HepG2 (cell line): ENCODE results near the gene CDH23.

Experiments used
- FOXJ3 ChIP-seq: sonication (generic); formaldehyde crosslinking; IDR thresholded peaks from 2 replicates; pipeline ENCODE4 v1.4.0; 2020; ENCODE audit warnings: missing genetic modification reagents, mild to moderate bottlenecking, borderline replicate concordance
- IKZF1 ChIP-seq: fragments of 450-650 bp; IDR thresholded peaks from 2 replicates; pipeline ENCODE4 v1.7.1; 2016
- JUN ChIP-seq: sonication (generic); formaldehyde crosslinking; IDR thresholded peaks from 2 replicates; pipeline ENCODE4 v1.4.0; 2020; ENCODE audit warnings: mild to moderate bottlenecking, missing genetic modification reagents
- NFYB ChIP-seq: sonication (generic); formaldehyde crosslinking; IDR thresholded peaks from 2 replicates; pipeline ENCODE4 v1.4.0; 2020; ENCODE audit warnings: missing genetic modification reagents
- PTBP1 ChIP-seq: fragments of 200-400 bp; formaldehyde crosslinking; IDR thresholded peaks from 2 replicates; pipeline ENCODE4 v1.6.1; 2018; ENCODE audit warnings: low read length, low read depth; ENCODE audit not compliant: poor library complexity, severe bottlenecking
- SATB2 ChIP-seq: sonication (generic); formaldehyde crosslinking; IDR thresholded peaks from 2 replicates; pipeline ENCODE4 v1.5.0; 2020; ENCODE audit warnings: missing genetic modification reagents
- YY1 ChIP-seq: IDR thresholded peaks from 2 replicates; pipeline ENCODE4 v1.6.1; 2011; ENCODE audit warnings: low read length, low read depth, moderate library complexity, mild to moderate bottlenecking; ENCODE audit not compliant: insufficient read depth, insufficient replicate concordance
- ZFP41 ChIP-seq: sonication (generic); formaldehyde crosslinking; IDR thresholded peaks from 2 replicates; pipeline ENCODE4 v1.4.0; 2020; ENCODE audit warnings: mild to moderate bottlenecking, missing genetic modification reagents, borderline replicate concordance
- TF ChIP-seq, protein P1 (sequence below): sonication (generic); formaldehyde crosslinking; IDR thresholded peaks from 2 replicates; pipeline ENCODE4 v1.8.0; 2022; ENCODE audit warnings: mild to moderate bottlenecking, missing genetic modification reagents, moderate library complexity
- TF ChIP-seq, protein P2 (sequence below): sonication (generic); formaldehyde crosslinking; IDR thresholded peaks from 2 replicates; pipeline ENCODE4 v1.5.0; 2020; ENCODE audit warnings: mild to moderate bottlenecking, missing genetic modification reagents, moderate library complexity
- TF ChIP-seq, protein P3 (sequence below): sonication (generic); formaldehyde crosslinking; IDR thresholded peaks from 2 replicates; pipeline ENCODE4 v1.4.0; 2020; ENCODE audit warnings: missing genetic modification reagents, borderline replicate concordance
- TF ChIP-seq, protein P4 (sequence below): sonication (generic); formaldehyde crosslinking; conservative IDR thresholded peaks from 2 replicates; pipeline ENCODE4 v1.8.1; 2023; ENCODE audit warnings: missing genetic modification reagents
- TF ChIP-seq, protein P5 (sequence below): sonication (generic); formaldehyde crosslinking; IDR thresholded peaks from 2 replicates; pipeline ENCODE4 v1.4.0; 2020; ENCODE audit warnings: mild to moderate bottlenecking, missing genetic modification reagents, borderline replicate concordance
- TF ChIP-seq, protein P6 (sequence below): sonication (generic); formaldehyde crosslinking; IDR thresholded peaks from 2 replicates; pipeline ENCODE4 v1.8.1; 2023; ENCODE audit warnings: mild to moderate bottlenecking, missing genetic modification reagents, borderline replicate concordance

DNA sequence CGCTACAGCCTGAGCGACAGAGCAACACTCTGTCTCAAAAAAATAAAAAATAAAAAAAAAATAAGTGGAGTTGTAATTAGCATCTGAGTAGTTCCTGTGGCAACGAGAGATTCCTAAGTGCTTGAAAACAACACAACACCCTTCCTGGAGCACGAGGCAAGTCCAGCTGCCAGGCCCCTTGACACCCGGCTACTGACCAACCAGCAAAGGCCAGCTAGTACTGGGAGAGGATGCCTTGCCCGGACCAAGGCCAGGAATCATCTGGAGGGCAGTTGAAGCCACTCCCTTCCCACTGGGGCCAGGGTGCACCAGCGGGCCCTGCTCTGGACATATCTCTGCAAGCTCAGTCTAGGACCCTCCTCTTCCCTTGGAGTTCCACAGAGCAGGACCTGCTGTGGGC, 322.3 kb downstream of the CDH23 start:
- TF ChIP-seq IKZF1 (no peak), PTBP1 (no peak), FOXJ3 (no peak), JUN (no peak), ZFP41 (CRISPR knock-in tag) (no peak), SATB2 (CRISPR knock-in tag) (no peak), NFYB (no peak), YY1 (no peak)
- TF ChIP-seq, protein P1, sequence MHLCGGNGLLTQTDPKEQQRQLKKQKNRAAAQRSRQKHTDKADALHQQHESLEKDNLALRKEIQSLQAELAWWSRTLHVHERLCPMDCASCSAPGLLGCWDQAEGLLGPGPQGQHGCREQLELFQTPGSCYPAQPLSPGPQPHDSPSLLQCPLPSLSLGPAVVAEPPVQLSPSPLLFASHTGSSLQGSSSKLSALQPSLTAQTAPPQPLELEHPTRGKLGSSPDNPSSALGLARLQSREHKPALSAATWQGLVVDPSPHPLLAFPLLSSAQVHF (CRISPR knock-in tag) = no peak
- TF ChIP-seq, protein P2, sequence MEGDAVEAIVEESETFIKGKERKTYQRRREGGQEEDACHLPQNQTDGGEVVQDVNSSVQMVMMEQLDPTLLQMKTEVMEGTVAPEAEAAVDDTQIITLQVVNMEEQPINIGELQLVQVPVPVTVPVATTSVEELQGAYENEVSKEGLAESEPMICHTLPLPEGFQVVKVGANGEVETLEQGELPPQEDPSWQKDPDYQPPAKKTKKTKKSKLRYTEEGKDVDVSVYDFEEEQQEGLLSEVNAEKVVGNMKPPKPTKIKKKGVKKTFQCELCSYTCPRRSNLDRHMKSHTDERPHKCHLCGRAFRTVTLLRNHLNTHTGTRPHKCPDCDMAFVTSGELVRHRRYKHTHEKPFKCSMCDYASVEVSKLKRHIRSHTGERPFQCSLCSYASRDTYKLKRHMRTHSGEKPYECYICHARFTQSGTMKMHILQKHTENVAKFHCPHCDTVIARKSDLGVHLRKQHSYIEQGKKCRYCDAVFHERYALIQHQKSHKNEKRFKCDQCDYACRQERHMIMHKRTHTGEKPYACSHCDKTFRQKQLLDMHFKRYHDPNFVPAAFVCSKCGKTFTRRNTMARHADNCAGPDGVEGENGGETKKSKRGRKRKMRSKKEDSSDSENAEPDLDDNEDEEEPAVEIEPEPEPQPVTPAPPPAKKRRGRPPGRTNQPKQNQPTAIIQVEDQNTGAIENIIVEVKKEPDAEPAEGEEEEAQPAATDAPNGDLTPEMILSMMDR (CRISPR knock-in tag) = no peak
- TF ChIP-seq, protein P3, sequence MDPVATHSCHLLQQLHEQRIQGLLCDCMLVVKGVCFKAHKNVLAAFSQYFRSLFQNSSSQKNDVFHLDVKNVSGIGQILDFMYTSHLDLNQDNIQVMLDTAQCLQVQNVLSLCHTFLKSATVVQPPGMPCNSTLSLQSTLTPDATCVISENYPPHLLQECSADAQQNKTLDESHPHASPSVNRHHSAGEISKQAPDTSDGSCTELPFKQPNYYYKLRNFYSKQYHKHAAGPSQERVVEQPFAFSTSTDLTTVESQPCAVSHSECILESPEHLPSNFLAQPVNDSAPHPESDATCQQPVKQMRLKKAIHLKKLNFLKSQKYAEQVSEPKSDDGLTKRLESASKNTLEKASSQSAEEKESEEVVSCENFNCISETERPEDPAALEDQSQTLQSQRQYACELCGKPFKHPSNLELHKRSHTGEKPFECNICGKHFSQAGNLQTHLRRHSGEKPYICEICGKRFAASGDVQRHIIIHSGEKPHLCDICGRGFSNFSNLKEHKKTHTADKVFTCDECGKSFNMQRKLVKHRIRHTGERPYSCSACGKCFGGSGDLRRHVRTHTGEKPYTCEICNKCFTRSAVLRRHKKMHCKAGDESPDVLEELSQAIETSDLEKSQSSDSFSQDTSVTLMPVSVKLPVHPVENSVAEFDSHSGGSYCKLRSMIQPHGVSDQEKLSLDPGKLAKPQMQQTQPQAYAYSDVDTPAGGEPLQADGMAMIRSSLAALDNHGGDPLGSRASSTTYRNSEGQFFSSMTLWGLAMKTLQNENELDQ (CRISPR knock-in tag) = no peak
- TF ChIP-seq, protein P4, sequence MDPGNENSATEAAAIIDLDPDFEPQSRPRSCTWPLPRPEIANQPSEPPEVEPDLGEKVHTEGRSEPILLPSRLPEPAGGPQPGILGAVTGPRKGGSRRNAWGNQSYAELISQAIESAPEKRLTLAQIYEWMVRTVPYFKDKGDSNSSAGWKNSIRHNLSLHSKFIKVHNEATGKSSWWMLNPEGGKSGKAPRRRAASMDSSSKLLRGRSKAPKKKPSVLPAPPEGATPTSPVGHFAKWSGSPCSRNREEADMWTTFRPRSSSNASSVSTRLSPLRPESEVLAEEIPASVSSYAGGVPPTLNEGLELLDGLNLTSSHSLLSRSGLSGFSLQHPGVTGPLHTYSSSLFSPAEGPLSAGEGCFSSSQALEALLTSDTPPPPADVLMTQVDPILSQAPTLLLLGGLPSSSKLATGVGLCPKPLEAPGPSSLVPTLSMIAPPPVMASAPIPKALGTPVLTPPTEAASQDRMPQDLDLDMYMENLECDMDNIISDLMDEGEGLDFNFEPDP (CRISPR knock-in tag) = no peak
- TF ChIP-seq, protein P5, sequence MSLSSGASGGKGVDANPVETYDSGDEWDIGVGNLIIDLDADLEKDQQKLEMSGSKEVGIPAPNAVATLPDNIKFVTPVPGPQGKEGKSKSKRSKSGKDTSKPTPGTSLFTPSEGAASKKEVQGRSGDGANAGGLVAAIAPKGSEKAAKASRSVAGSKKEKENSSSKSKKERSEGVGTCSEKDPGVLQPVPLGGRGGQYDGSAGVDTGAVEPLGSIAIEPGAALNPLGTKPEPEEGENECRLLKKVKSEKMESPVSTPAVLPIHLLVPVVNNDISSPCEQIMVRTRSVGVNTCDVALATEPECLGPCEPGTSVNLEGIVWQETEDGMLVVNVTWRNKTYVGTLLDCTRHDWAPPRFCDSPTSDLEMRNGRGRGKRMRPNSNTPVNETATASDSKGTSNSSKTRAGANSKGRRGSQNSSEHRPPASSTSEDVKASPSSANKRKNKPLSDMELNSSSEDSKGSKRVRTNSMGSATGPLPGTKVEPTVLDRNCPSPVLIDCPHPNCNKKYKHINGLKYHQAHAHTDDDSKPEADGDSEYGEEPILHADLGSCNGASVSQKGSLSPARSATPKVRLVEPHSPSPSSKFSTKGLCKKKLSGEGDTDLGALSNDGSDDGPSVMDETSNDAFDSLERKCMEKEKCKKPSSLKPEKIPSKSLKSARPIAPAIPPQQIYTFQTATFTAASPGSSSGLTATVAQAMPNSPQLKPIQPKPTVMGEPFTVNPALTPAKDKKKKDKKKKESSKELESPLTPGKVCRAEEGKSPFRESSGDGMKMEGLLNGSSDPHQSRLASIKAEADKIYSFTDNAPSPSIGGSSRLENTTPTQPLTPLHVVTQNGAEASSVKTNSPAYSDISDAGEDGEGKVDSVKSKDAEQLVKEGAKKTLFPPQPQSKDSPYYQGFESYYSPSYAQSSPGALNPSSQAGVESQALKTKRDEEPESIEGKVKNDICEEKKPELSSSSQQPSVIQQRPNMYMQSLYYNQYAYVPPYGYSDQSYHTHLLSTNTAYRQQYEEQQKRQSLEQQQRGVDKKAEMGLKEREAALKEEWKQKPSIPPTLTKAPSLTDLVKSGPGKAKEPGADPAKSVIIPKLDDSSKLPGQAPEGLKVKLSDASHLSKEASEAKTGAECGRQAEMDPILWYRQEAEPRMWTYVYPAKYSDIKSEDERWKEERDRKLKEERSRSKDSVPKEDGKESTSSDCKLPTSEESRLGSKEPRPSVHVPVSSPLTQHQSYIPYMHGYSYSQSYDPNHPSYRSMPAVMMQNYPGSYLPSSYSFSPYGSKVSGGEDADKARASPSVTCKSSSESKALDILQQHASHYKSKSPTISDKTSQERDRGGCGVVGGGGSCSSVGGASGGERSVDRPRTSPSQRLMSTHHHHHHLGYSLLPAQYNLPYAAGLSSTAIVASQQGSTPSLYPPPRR = no peak
- TF ChIP-seq, protein P6, sequence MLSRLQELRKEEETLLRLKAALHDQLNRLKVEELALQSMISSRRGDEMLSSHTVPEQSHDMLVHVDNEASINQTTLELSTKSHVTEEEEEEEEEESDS (CRISPR knock-in tag) = no peak
